Esophagus muscularis mucosa (tissue), 4 donors: ENCODE measurements around the gene CCND2.

Experiments
- CTCF ChIP-seq, 3 experiments: fragments of 200-600 bp in 2 of 3; fragments of 450-650 bp in 1 of 3; sonication (generic) in 2 of 3; IDR thresholded peaks; one replicate each; pipeline ENCODE4 v1.5.1; 2017 to 2019; ENCODE audit warnings: antibody characterized with exemption in 3 of 3, mild to moderate bottlenecking in 2 of 3, moderate library complexity in 1 of 3
- EP300 ChIP-seq: sonication (generic); formaldehyde crosslinking; IDR thresholded peaks from one replicate; pipeline ENCODE4 v1.6.1; 2017; ENCODE audit warnings: antibody characterized with exemption
- POLR2A ChIP-seq: fragments of 450-650 bp; IDR thresholded peaks from one replicate; pipeline ENCODE4 v1.6.1; 2017; ENCODE audit warnings: antibody characterized with exemption, moderate library complexity, mild to moderate bottlenecking, low read depth
- POLR2AphosphoS5 ChIP-seq, 2 donors: sonication (generic); formaldehyde crosslinking; IDR thresholded peaks; one replicate each; pipeline ENCODE4 v1.6.1; 2017; ENCODE audit warnings: antibody characterized with exemption in 2 of 2

- TF ChIP-seq CTCF (IDR thresholded peaks at IDR 0.05) (no peak), POLR2A (peak; percentile 91), POLR2AphosphoS5 (IDR thresholded peaks at IDR 0.05) (peak; percentile 99), EP300 (no peak)
Measured at GRCh38 chr12:4273652-4274395, at the start of gene CCND2.
